Nucleus accumbens (tissue), 56 donors: ENCODE results near the gene AGR3.
"Not testable (repeated sequence)": the region's sequence is repeated elsewhere in the genome, so short reads cannot be mapped to it uniquely, and the experiment has no call there.

Source experiments
- DNase-seq, 56 donors: peaks; one replicate each; lab custom pipeline; 2025; lab: John Stamatoyannopoulos, UW

The AGR3 gene

GRCh38 chr7:16891874-16892643, 10.3 kb upstream of the AGR3 start:
- no peak for DNase-seq

GRCh38 chr7:16891338-16891737, 9.6 kb upstream of the AGR3 start:
- DNase-seq = peak in 4 of 56 donors; percentile 2 to 9 (median 5)

DNA sequence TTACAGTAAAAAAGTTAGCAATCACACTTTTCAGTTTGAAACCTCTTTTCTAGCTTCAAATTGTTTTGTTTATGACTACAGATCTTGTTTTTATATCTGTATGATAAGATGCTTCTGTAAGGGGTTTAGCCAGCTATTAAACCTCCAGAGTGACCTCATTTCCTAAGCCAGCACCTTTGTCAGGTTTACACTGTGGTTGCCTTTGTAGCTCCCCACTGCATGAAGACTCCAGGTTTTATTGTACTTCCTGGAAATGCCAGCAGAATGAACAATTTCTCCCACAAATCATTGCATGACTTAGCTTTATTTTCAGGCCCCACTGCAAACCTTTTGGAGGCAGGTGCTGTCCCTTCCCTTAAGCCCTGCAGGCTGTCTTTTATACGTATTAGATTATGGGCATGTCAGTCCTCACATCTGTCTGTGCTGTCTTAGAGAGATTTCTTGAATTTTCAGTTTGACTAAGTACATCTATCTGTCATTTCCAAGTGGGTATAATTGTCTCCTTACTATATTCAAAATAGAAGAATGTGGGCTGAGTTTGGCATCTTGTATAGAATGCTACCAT, 8.2 kb upstream of the AGR3 start:
- DNase-seq = no peak

DNA sequence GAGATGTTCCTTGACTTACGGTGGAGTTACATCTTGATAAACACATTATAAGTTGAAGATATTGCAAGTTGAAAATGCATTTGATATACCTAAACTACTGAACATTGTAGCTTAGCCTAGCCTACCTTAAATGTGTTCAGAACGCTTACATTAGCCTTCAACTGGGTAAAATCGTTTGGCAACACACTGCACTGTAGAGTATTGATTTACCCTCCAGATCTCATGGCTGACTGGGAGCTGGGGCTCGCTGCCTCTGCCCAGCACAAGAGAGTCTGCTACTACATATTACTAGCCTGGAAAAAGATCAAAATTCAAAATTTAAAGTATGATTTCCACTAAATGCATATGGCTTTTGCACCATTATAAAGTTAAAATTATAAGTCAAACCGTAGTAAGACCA, 7.5 kb upstream of the AGR3 start:
- DNase-seq = no peak

DNA sequence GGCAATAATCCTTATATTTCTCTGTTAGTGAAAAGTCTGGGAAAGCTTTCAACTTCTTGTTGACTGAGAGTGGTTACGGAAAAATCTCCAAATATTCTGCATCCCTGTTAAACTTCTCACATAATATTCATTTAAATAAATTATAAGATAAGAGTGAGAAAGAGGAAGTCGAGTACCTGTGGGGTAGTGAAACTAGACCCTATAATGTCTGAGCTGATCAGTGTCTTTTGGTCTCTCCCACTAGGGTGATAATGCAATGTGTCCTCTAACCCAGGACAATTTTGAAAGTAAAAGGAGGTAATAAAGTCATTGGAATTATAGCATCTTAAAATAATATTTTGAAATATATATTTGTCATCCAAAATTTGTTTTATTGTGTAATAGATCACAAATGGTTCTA, 2.1 kb upstream of the AGR3 start:
- no peak for DNase-seq

- DNase-seq = no peak
These were observed 1.2 kb downstream of the AGR3 start for GRCh38 chr7:16880554-16880953.

DNA sequence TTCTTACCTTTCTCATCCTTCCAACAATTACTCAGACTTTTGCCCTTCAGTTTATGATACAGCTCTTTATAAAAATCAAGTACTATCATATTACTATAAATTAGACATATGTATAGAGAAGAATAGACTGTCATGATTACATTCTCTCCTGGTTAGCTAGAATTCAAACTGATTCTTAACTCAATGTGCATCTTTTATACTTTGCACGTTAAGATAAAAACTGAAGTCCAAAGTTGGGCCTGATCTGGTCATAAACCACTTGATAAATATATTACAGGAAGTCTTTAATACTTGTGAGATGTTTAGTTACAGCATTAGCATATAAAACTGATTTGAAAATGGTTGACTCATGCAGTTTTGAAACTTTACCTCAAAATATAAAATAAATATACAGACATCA, 2.6 kb downstream of the AGR3 start:
- no peak for DNase-seq

- no peak for DNase-seq
These were observed 5.9 kb downstream of the AGR3 start for GRCh38 chr7:16875861-16876260.

DNA sequence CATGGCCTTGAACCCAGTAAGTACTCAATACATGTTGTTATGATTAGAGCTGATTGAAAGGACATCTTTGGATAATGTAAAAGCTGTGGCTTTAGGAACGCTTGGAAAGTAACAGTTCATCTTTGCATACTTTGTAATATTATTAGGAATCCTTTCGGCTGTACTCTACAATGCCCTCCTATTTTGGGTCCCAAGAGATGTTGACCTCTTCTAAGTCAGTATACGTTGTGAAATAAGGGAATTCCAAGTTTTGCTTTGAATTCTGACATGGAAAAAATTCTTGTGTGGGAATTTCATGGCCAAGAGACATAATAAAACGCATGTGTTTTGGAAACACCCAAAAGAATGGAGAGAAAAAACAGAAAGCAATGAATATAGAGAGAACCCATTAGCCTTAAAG, 7.7 kb downstream of the AGR3 start:
- no peak for DNase-seq

DNA sequence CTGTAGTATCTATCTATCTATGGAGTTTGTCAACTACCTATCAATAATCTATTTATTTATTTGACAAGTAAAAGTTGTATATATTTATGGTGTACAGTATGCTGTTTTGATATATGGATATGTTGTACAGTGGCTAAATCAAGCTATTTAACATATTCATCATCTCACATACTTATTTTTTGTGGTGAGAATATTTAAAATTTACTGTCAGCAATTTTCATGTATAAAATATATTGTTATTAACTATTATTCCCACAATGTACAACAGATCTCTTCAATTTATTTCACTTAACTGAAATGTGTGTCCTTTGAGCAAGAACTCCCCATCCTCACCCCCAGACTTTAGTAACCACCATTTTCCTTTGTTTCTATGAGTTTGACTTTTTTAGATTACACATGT, 14.5 kb downstream of the AGR3 start:
- no peak for DNase-seq

DNA sequence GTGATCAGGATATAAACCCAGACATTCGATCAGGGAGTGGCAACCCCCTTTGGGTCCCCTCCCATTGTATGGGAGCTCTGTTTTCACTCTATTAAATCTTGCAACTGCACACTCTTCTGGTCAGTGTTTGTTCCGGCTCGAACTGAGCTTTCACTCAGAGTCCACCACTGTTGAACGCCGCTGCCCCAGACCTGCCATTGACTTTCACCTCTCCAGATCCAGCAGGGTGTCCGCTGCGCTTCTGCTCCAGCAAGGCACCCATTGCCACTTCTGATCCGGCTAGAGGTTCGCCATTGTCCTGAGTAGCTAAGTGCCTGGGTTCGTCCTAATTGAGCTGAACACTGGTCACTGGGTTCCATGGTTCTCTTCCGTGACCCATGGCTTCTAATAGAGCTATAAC, 28.6 kb downstream of the AGR3 start:
- DNase-seq = not testable (repeated sequence)

GRCh38 chr7:16851829-16852228, 30.0 kb downstream of the AGR3 start:
- DNase-seq = peak in 5 of 56 donors; percentile 1 to 19 (median 6)

GRCh38 chr7:16850614-16851466, 30.9 kb downstream of the AGR3 start:
- no peak for DNase-seq

- no peak for DNase-seq
These were observed 32.3 kb downstream of the AGR3 start for GRCh38 chr7:16849296-16850148.

DNA sequence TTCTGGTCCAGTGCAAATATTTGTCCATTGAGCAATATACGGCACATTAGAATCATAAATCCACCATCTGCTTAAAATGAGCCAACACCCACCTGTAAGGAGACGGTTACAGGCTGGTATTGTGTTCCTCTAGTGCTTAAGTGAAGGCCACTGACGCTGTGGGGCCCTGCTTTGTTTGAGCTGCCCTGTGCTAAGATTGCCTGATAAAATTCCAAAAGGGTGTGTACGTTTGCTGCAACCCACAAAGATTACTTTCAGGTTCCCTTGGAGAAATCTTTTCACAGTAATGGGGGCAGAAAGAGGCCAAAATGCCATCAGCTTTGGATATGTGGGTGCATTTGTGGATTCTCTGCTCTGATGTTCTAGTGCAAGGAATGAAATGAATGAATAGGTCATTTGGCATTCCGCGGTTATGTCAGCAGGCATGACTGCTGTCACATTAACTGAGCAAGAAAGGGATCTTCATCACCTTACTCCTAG, 34.4 kb downstream of the AGR3 start:
- no peak for DNase-seq

DNA sequence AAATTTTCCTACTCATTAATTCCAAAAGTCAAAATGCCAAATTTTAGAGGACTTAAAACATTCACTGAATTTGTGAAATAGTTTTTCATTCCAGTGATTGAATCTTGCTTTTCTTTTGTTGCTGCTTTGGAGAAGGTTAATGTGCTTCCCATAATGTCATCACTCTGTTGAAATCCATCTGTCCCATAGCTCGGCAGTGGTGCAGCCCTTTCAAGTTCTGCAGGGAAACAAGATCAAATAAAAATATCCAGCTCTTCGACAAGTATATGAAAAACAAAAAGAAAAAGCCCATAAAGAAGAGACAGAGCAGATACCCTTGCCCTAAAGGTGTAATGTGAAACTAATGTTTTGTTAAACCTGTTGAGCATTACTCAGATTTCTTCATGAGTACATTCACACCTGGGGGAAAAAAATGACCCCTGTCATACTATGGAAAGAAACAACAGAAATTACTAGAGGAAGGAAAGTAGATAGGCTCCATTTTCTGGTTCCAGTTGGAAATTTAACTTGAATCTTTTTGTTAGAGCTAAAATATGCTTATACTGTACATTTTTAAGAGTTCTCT, 35.1 kb downstream of the AGR3 start:
- no peak for DNase-seq

GRCh38 chr7:16845746-16846145, 36.0 kb downstream of the AGR3 start:
- no peak for DNase-seq

DNA sequence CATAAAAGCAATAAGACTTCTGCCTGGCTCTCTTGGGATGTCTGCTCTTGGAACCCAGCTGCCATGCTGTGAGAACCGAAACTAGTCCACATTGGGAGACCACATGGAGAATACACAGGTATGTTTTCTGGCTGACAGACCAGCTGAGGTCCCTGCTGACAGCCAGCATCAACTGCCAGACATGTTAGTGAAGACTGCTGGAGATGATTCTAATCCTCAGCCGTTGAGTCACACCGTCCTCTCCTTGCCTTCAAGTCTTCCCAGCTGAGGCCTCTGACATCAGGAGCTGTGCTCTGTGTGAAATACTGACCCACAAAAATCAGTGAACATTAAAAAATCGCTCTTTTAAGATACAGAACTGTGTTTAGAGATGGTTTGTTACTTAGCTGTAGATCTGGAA, 40.1 kb downstream of the AGR3 start:
- DNase-seq = no peak

DNA sequence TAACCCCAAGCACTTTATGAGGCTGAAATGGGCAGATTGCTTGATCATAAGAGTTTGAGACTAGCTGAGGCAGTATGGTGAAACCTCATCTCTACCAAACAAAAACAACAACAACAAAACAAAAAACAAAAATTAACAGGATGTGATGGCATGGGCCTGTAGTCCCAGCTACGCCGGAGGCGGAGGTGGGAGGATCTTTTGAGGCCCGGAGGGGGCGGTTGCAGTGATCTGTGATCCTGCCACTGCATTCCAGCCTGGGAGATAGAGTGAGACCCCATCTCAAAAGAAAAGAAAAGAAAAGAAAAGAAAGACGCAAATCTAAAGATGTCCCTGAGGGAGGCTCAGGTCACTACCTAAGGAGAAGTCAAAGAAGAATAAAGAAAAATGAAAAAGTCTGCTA, 41.7 kb downstream of the AGR3 start:
- DNase-seq = no peak

GRCh38 chr7:16839646-16840045, 42.1 kb downstream of the AGR3 start:
- DNase-seq = no peak
